ENCODE results near the gene EGLN1.

DNA sequence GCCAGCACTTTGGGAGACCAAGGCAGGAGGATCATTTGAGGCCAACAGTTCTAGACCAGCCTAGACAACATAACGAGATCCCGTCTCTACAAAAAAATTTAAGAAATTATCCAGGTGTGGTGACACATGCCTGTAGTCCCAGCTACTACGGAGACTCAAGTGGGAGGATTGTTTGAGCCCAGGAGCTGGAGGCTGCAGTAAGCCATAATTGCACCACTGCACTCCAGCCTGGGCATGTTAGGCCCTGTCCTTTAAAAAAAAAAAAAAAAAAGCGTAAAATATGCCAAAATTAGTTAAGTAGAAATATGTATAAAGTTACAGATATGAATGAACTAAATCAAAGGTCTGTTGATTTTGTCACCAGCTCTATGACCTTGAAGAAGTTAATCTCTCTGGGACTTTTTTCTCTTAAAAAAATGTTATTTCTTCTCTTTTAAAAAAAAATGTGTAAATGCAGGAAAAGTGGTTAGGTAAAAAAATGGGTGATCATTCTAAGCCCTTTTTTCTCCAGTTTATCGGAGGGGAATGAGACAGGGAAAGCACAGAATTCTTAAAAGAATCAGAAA is 7.0 kb downstream of the EGLN1 start:
- TF ChIP-seq, protein P1, sequence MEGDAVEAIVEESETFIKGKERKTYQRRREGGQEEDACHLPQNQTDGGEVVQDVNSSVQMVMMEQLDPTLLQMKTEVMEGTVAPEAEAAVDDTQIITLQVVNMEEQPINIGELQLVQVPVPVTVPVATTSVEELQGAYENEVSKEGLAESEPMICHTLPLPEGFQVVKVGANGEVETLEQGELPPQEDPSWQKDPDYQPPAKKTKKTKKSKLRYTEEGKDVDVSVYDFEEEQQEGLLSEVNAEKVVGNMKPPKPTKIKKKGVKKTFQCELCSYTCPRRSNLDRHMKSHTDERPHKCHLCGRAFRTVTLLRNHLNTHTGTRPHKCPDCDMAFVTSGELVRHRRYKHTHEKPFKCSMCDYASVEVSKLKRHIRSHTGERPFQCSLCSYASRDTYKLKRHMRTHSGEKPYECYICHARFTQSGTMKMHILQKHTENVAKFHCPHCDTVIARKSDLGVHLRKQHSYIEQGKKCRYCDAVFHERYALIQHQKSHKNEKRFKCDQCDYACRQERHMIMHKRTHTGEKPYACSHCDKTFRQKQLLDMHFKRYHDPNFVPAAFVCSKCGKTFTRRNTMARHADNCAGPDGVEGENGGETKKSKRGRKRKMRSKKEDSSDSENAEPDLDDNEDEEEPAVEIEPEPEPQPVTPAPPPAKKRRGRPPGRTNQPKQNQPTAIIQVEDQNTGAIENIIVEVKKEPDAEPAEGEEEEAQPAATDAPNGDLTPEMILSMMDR (IDR thresholded peaks at IDR 0.05) = no peak
- no peak for TF ChIP-seq POLR2A (IDR thresholded peaks at IDR 0.05)
